HG03378 (cell line): ENCODE data around the gene ZER1.
"Not testable (repeated sequence)": the region's sequence is repeated elsewhere in the genome, so short reads cannot be mapped to it uniquely, and the experiment has no call there.

Source experiments
- ATAC-seq: cut with Tn5 transposase; IDR thresholded peaks from one replicate; pipeline ENCODE4 v1.9.1; 2021; ENCODE audit warnings: mild to moderate bottlenecking, moderate library complexity; ENCODE audit not compliant: unreplicated experiment

ZER1 gene

DNA sequence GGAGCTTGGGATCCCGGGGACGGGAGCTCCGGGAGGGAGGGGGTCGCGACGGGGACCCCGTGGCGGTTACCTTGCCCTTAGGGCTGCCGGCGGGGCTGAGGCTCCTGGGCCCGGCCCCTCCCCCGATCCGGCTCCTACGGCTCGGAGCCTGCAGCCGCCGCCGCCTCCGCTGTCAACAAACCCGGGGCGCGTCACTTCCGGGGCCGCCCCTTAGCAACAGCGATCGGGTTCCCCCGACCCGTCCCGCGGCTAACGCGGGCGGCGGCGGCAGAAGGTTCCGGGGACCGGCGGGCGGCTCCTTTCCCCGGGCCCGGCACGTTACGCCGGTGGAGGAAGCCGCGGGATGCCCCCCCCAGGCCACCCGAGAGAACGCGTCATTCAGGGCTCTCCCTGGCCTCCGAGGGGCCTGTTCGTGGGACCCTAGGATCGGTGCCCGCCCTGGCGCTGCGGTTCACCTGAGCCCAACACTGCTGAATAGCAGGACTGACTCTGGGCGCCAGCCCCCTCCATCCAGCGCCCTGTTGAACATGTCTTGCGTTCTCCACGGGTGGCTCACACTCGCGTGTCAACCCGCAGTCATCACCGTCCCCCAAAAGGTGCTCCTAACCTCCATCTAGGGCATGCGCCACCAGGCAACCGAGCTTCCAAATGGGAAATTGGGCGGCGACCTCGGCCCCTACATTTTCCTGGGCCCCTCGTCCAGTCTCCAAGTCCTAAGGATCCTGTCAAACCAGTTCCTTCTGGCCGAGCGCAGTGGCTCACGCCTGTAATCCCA is at the start of gene ZER1:
TSS of gene ZER1 (minus strand) at position 183 of the 775 bp plus-strand sequence. CDS start 16,362 bp downstream, outside the sequence.
- peak; percentile 62 for ATAC-seq

DNA sequence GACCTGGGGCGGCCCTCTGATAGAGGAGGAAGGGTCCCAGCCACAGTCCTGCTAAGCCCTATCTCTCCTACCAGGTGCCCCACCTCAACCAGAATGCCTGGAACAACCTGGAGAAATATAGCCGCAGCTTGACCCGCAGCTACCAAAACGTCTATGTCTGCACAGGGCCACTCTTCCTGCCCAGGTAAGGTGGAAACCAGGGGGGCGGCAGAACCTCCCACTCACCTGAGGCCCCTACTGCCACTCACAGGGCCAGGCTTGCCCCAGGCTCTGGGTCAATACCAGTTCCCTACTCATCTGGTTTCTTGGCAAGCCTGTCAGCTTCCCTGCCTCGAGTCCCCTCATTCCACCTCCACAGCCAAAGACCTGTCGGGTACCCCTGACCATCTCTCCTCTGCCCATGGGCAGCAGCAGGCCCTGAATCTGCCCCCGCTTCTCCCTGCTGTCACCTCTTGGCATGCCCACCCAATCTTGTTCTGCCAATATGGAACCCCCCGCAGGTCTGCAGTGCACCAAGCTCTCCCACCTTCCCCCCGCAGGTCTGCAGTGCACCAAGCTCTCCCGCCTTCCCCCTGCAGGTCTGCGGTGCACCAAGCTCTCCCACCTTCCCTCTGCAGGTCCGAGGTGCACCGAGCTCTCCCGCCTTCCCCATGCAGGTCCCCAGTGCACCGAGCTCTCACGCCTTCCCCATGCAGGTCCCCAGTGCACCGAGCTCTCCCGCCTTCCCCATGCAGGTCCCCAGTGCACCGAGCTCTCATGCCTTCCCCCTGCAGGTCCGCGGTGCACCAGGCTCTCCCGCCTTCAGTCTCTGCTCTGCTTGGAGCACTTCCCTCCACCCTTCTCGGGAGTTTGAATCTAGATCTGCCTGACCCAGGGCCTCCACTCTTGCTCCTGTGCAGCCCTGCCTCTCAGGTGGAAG is 49.2 kb upstream of the ZER1 start:
- ATAC-seq = no peak

GRCh38 chr9:128819716-128820664 is 48.3 kb upstream of the ZER1 start:
- ATAC-seq = no peak

DNA sequence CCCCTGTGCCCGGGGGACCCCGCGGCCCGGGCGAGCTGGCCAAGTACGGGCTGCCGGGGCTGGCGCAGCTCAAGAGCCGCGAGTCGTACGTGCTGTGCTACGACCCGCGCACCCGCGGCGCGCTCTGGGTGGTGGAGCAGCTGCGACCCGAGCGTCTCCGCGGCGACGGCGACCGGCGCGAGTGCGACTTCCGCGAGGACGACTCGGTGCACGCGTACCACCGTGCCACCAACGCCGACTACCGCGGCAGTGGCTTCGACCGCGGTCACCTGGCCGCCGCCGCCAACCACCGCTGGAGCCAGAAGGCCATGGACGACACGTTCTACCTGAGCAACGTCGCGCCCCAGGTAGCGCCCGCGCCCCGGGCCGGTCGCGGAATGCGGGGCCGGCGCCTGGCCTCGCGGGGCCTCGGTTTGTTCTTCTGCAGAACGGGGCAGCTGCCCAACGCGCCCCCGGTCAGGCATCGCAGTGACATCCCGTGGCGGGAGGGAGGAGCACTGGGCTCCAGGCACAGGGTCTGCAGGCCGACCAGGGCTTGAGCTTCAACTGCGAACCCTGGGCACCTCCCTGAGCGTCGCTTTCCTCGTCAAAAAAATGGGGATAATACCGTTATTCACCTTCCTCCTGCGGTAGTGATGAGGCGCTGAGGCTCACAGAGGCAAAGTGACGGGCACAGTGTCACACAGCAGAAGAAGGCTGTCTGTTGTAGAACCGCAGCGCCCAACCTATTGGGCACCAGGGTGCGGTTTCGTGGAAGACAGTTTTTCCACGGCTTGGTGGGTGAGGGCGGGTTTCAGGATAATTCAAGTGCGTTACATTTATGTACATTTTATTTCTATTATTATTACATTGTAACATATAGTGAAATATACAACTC is 47.4 kb upstream of the ZER1 start:
- no peak for ATAC-seq

GRCh38 chr9:128818099-128818838 is 46.5 kb upstream of the ZER1 start, which contains the start of gene ENDOG:
ENDOG (plus strand) TSS chr9:128818500; CDS start chr9:128818685, 185 bp downstream.
- ATAC-seq = peak; percentile 80

DNA sequence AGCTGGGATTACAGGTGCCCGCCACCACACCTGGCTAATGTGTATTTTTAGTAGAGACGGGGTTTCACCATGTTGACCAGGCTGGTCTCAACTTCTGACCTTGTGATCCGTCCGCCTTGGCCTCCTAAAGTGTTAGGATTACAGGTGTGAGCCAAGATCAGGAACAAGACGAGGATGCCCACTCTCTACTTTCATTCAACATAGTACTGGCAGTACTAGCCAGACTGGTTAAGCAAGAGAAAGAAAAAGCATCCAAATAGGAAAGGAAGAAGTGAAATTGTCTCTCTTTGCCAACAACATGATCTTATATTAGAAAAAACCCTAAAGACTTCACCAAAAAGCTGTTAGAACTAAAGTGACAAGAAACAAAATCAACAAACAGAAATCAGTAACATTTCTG is 39.1 kb upstream of the ZER1 start:
- no peak for ATAC-seq

GRCh38 chr9:128809831-128810230 is 38.1 kb upstream of the ZER1 start:
- no peak for ATAC-seq

- ATAC-seq = no peak
Observed at GRCh38 chr9:128809036-128809599, 37.4 kb upstream of the ZER1 start.

GRCh38 chr9:128808543-128808942 is 36.8 kb upstream of the ZER1 start:
- ATAC-seq = no peak

DNA sequence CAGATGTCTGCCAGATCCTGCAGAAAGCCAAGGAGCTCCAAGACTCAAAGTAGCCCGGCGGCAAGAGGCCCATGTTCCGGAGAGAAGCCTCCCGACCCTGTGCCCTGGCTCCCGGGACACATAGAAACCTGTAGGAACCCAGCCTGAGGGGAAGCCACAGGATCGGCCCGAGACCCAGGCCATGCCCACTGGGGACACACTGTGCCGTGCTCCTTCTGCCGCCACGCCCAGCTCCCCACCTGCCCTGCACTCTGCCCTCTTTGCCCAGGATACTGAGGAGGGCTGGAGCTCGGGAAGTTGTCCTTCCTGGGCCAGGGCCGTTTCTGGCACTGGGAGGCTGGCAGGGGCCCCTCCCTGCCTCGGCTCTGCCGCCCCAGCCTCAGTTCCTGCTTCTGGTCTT is 36.1 kb upstream of the ZER1 start:
- ATAC-seq = no peak

GRCh38 chr9:128805661-128806060 is 33.9 kb upstream of the ZER1 start:
- no peak for ATAC-seq

- no peak for ATAC-seq
Observed at GRCh38 chr9:128802482-128802881, 30.8 kb upstream of the ZER1 start.

DNA sequence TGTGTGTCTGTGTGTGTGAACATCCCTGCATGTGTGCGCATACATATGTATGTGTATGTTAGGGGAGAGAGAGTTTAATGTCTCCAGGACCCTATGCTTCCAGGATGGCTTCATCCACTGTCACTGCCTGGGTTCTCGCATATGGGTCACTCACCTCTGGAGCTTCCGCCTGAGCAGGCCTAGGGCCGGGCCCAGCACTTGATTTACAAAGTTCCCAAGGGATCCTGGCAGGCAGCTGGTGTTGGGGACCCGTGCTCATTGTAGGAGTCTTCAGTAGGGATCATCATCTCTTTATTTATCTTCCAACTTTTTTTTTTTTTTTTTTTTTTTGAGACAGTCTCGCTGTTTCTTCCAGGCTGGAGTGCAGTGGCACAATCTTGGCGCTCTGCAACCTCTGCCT is 28.3 kb upstream of the ZER1 start:
- no peak for ATAC-seq

GRCh38 chr9:128798896-128799295 is 27.2 kb upstream of the ZER1 start:
- no peak for ATAC-seq

GRCh38 chr9:128794961-128795360 is 23.2 kb upstream of the ZER1 start:
- ATAC-seq = not testable (repeated sequence)

GRCh38 chr9:128792978-128793686 is 21.4 kb upstream of the ZER1 start:
- ATAC-seq = no peak

DNA sequence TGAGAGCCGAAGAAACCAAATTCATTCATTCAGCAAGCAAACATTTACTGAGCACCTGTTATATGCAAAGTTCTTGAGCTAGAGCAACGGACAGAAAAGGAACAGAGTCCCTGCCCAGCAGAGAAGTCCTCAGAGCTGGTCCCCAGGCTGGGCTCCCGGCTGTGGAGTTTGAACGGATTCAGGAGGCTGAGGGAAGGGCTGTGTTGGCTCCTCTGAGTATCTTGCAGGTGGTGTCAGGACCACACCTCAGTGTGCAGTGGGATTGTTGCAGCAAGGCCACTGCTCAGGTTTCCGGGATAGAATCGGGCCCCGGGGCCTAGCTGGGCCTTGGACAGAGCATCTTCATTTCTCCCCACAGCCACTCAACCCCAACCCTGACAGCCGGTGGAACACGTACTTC is 20.4 kb upstream of the ZER1 start:
- ATAC-seq = no peak

DNA sequence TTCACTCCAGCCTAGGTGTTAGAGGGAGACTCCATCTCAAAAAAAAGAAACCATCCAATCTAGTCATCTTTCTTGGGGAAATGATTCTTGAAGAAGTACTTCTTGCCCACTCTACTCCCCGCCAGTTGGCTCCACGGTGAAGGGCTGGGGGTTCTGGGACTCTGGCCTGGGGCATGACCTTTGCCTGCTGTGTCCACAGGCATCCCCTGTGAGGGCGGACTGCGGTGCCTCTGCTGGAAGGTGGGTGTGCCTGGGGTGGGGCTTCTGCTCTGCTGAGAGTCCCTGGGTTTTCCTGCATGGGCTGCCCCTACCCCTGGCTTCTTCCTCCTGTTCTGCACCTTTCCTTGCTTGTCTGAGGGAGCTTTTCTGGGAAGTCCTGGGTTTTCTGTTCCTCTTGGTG is 18.8 kb upstream of the ZER1 start:
- ATAC-seq = no peak
